ENCODE results near the gene PAPOLA. TPM values are rescaled to one million over a fixed set of nuclear protein-coding genes. Genes with fewer than 3 reads are reported as not detected.

PAPOLA gene
- total RNA-seq: 100 and 140 TPM in 2 replicates

GRCh38 chr14:96501740-96502620 lies at the start of gene PAPOLA:
Gene PAPOLA (plus strand): TSS chr14:96502382. CDS start chr14:96502593, 211 bp downstream.

Other genes with a start within 250 kb of the PAPOLA start
- 46.7 and 47.5 TPM in 2 replicates for gene BDKRB1, start 246.2 kb upstream of the PAPOLA start, total RNA-seq
- 26.3 and 31.4 TPM in 2 replicates for gene ATG2B, start 139.0 kb upstream of the PAPOLA start, total RNA-seq
- gene GSKIP, start 138.9 kb upstream of the PAPOLA start, total RNA-seq: 26.0 and 44.7 TPM in 2 replicates
- 0.14 and 2.0 TPM in 2 replicates for gene AK7, start 110.3 kb upstream of the PAPOLA start, total RNA-seq

Data from placental pericyte (primary cell).